Stimulated activated naive B cell treated with anti-CD40 and anti-IgM and Interleukin-4, amounts not matched to agents 10 μg/mL and 1 μg/mL and 100 μg/mL, for 72 hours (primary cell): ENCODE data around the gene CDH23.

Experiments
- ATAC-seq, 2 donors: fragments of 150-1000 bp; cut with Tn5 transposase; replicated peaks; 2 replicates each; pipeline ENCODE4 v1.10.0; 2021; ENCODE audit warnings: moderate library complexity in 1 of 2
- DNase-seq: peaks from one replicate; pipeline ENCODE4 v3.0.0; 2021
- H3K27ac Mint-ChIP-seq: one replicate; pipeline ENCODE4 v1.8.0; 2022; ENCODE audit warnings: mild to moderate bottlenecking, mixed read lengths
- H3K27me3 Mint-ChIP-seq, 2 donors: one replicate each; pipeline ENCODE4 v1.8.0; 2022; ENCODE audit warnings: mixed read lengths in 2 of 2
- H3K36me3 Mint-ChIP-seq, 2 donors: one replicate each; pipeline ENCODE4 v1.8.0; 2022; ENCODE audit warnings: mixed read lengths in 2 of 2, mild to moderate bottlenecking in 1 of 2
- H3K4me1 Mint-ChIP-seq, 2 donors: one replicate each; pipeline ENCODE4 v1.8.0; 2022; ENCODE audit warnings: mixed read lengths in 2 of 2, mild to moderate bottlenecking in 1 of 2
- H3K4me3 Mint-ChIP-seq, 2 donors: one replicate each; pipeline ENCODE4 v1.8.0; 2022; ENCODE audit warnings: mild to moderate bottlenecking in 2 of 2, mixed read lengths in 2 of 2, moderate library complexity in 1 of 2
- H3K9me3 Mint-ChIP-seq, 2 donors: one replicate each; pipeline ENCODE4 v1.8.0; 2022; ENCODE audit warnings: mixed read lengths in 2 of 2, mild to moderate bottlenecking in 1 of 2

Gene CDH23

DNA sequence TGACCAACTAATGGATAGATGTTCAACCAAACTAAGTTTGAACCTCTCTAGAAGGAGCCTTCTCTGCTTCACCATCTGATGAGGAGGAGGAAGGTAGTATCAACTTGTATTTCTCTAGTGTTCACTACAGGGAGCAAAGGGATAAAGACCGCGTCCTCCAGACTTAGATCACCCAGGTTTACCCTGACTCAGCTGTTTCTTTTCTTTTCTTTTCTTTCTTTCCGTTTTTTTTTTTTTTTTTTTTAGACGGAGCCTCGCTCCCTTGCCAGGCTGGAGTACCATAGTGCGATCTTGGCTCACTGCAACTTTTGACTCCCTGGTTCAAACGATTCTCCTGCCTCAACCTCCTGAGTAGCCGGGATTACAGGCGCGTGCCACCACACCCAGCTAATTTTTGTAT is 263.0 kb downstream of the CDH23 start:
- no peaks in the 10 kb centered on the region for H3K36me3 Mint-ChIP-seq
- peaks cover 4 to 17% of the 10 kb centered on the region in 2 donors for H3K27me3 Mint-ChIP-seq
- no peak for DNase-seq

DNA sequence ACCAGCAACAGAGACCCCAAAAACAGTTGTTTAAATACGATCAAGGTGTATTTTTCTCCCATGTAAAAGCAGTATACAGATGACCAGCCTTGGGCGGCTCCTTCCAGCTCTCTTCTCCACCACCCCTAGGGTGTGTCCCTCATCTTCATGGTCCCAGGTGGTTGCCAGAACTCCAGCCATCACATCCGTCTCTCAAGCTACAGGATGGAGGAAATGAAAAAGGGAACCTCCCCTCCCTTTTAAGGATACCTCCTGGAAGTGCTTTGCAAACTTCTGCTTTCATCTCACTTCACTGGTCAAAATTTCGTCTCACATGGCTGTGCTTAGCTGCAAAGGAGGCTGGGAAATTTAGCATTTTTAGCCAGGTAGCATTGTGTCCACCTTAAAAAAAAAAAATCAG is 263.6 kb downstream of the CDH23 start:
- H3K9me3 Mint-ChIP-seq = peaks cover 2 to 4% of the 10 kb centered on the region in 2 donors
- H3K27me3 Mint-ChIP-seq = peaks cover under 1 to 23% of the 10 kb centered on the region in 2 donors
- H3K36me3 Mint-ChIP-seq = no peaks in the 10 kb centered on the region
- DNase-seq = no peak
- no peak for ATAC-seq
- H3K4me3 Mint-ChIP-seq = no peak overlapping the region
- H3K27ac Mint-ChIP-seq = no peak overlapping the region
- H3K4me1 Mint-ChIP-seq = peaks cover 0 to 2% of the 10 kb centered on the region in 2 donors

More for the DNA sequence above, 263.0 kb downstream of the CDH23 start:
- Mint-ChIP-seq H3K27ac (peak overlapping the region; percentile 25), H3K4me3 (no peak overlapping the region), H3K4me1 (peaks cover 0 to 2% of the 10 kb centered on the region in 2 donors), H3K9me3 (peaks cover 2 to 4% of the 10 kb centered on the region in 2 donors)
- no peak for ATAC-seq

DNA sequence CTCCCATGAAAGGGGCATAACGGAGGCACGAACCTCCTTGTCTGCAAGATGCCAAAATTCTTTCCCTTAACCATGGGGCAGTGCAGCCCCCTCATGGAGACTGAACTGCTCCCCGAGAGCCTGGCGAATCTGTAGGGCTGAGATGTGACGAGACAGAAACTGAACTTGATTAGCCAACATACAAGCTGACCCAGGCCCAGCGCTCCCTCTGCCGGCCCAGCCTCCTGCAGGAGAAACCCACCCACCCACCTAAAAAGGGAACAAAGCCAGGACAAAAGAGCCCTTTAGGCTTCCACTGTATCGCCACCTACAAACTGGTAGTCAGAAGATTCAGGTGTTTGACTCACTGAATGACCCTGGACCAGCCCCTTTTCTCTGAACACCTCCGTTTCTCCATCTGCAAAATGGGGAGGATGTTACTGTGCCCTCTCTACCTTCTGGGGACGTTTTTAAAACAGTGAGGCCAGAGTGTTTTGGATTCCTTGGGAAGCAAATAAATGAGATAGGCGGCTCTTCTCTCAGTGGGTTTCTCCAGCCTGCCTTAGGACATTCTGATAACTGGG is 264.4 kb downstream of the CDH23 start:
- Mint-ChIP-seq H3K4me1 (peaks cover 0 to 2% of the 10 kb centered on the region in 2 donors), H3K36me3 (no peaks in the 10 kb centered on the region), H3K27ac (no peak overlapping the region), H3K4me3 (no peak overlapping the region), H3K9me3 (peaks cover 2 to 4% of the 10 kb centered on the region in 2 donors), H3K27me3 (peaks cover 0 to 25% of the 10 kb centered on the region in 2 donors)
- ATAC-seq (no peak), DNase-seq (no peak)

DNA sequence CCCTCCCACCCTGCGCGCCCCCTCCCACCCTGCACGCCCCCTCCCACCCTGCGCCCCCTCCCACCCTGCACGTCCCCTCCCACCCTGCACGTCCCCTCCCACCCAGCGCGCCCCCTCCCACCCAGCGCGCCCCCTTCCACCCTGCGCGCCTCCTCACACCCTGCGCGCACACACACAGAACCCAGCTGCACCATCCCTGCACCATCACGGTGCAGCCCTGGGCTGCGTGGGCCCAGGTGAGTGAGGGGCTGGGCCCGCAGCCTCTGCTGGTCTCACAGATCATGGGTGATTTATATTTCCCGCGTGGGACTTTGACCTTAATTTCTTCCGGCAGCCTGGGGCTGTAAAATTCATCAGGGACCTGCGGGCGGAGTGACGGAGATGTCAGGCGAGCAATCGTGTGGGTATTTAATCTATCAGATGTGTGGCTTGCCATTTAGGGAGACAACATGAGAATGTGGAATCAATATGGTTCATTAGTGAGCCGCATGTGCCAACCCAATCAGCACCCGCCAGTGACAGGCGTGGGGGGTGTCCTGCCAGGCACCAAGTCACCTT is 265.1 kb downstream of the CDH23 start:
- no peak overlapping the region for H3K4me3 Mint-ChIP-seq
- no peaks in the 10 kb centered on the region for H3K36me3 Mint-ChIP-seq
- H3K9me3 Mint-ChIP-seq = peaks cover 2 to 4% of the 10 kb centered on the region in 2 donors
- no peak overlapping the region for H3K27ac Mint-ChIP-seq
- ATAC-seq (no peak), DNase-seq (no peak)
- H3K27me3 Mint-ChIP-seq = peaks cover 0 to 25% of the 10 kb centered on the region in 2 donors
- H3K4me1 Mint-ChIP-seq = peaks cover 7 to 9% of the 10 kb centered on the region in 2 donors

DNA sequence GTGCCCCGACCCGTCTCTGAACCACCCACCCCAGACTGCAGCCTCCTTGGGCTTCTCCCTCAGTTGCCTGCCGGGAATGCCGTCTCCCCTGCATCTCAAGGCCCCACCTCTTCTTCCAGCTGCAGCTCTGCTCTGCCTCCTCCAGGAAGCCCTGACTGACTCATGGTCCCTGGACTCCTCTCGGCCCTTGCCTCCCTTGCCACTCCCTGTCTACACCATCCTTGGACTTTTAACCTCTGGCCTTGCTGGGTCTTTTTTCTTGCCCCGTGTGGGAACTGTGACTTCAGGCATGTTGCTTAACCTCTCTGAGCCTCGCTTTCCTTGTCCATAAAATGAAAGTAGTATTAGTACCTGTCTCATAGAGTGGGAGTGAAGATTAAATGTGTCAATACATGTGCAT is 266.6 kb downstream of the CDH23 start:
- no peak for DNase-seq
- peaks cover 2 to 4% of the 10 kb centered on the region in 2 donors for H3K9me3 Mint-ChIP-seq
- H3K36me3 Mint-ChIP-seq = no peaks in the 10 kb centered on the region
- H3K4me1 Mint-ChIP-seq = peaks cover 17 to 19% of the 10 kb centered on the region in 2 donors
- no peak for ATAC-seq
- H3K27me3 Mint-ChIP-seq = peaks cover 0 to 22% of the 10 kb centered on the region in 2 donors
- H3K4me3 Mint-ChIP-seq = no peak overlapping the region
- no peak overlapping the region for H3K27ac Mint-ChIP-seq

DNA sequence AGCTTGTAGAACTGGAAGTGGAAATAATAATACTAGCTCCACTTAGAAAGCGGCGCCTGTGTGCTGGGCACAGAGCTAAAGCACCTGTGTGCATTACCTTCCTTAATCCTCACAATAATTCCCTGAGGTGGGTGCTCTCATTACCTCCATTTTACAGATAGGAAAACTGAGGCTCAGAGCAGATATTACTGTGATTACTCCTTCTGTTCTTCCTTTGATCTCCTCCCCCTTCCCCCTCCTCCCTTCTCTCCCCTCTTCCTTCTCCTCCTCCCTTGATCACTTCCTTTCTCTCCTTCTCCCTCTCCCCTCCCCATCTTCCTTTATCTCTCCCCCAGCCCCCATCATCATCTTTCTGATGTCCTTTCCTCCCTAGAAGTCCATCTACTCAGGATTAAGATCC is 267.9 kb downstream of the CDH23 start:
- Mint-ChIP-seq H3K9me3 (peaks cover 2 to 4% of the 10 kb centered on the region in 2 donors), H3K36me3 (no peaks in the 10 kb centered on the region), H3K4me3 (no peak overlapping the region), H3K27me3 (peaks cover 0 to 19% of the 10 kb centered on the region in 2 donors), H3K27ac (no peak overlapping the region), H3K4me1 (peaks cover 17 to 19% of the 10 kb centered on the region in 2 donors)
- DNase-seq (no peak), ATAC-seq (no peak)

DNA sequence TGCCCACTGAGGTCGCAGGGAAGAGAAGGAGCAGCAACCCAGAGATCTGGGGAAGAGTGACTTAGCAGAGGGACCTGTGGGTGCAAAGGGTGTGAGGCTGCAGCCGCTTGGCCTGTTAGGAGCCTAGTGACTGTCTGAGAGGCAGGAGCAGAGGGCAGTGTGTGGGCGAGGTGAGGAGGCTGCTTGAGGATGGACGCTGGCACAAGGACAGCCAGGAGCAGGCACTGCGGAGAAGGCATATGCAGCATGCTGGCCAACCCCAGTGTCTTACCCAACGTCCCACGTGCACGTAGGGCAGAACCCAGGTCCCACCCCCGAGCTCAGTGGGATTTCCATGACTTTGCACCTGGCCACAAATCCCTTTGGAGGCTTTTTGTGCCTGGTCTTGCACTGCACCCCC is 268.7 kb downstream of the CDH23 start:
- Mint-ChIP-seq H3K4me3 (no peak overlapping the region), H3K27ac (no peak overlapping the region), H3K36me3 (no peaks in the 10 kb centered on the region), H3K27me3 (peaks cover 6 to 25% of the 10 kb centered on the region in 2 donors), H3K9me3 (peaks cover 0 to under 1% of the 10 kb centered on the region in 2 donors), H3K4me1 (peaks cover 18 to 19% of the 10 kb centered on the region in 2 donors)
- ATAC-seq = no peak
- DNase-seq = no peak

DNA sequence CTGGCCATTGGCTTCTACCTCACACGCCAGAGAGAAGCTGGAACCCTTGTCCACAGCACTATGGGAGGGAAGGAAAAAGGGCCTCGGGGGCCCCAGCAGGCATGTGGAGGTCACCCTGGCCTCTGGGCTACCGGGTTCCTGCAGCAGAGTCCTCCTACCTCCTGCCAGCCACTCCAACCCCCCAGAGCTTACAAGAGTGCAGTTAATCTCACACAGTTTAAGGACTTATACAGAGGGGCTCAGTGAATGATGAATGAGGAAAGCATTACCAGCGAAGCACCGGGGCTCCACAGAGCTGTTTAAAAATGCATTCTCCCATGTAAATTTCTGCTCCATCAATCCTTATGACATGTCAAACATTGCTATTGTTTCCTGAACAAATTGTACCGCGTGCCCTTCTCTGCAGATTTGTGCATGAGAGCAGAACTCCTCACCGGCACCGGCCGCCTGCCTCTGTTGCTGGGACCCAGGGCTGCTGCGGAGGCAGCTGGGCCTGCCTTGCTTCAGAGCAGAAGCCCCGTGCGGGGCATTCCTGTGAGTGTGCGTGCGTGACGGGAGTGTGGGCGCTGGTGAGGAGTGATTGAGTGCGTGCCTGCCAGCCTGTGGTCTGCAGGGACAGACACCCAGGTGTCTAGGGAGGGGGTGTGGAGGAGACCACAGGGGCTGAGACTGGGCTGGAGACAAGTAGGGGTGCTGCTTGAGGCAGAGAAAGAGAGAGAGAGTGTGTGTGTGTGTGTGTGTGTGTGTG is 270.1 kb downstream of the CDH23 start:
- H3K27ac Mint-ChIP-seq = peak overlapping the region; percentile 67
- H3K27me3 Mint-ChIP-seq = peaks cover 8 to 26% of the 10 kb centered on the region in 2 donors
- peak; percentile 85 to 88 for ATAC-seq
- peak overlapping the region; percentile 7 to 15 for H3K4me3 Mint-ChIP-seq
- peaks cover 18 to 19% of the 10 kb centered on the region in 2 donors for H3K4me1 Mint-ChIP-seq
- H3K9me3 Mint-ChIP-seq = no peaks in the 10 kb centered on the region
- peak; percentile 66 for DNase-seq
- no peaks in the 10 kb centered on the region for H3K36me3 Mint-ChIP-seq

DNA sequence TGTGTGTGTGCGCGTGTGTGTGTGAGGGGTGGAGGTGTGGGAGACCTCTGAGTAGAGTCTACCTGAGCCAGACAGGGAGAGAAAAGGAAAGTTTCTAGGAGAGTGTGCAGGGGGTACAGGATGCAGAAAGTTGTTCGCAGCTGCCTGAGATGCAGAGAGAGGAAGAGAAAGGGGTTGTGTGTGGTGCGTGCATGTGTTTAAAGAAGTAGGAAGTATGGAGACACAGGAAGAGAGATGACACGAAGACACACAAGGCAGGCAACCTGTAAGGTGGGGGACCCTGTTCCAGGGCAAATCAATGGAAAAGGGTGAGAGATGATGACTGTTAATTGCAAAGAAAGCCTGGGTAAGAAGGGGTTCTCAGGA is 270.6 kb downstream of the CDH23 start:
- peaks cover 8 to 26% of the 10 kb centered on the region in 2 donors for H3K27me3 Mint-ChIP-seq
- peak overlapping the region; percentile 7 to 15 for H3K4me3 Mint-ChIP-seq
- no peak for DNase-seq
- peak; percentile 73 to 75 for ATAC-seq
- peaks cover 18 to 19% of the 10 kb centered on the region in 2 donors for H3K4me1 Mint-ChIP-seq
- peak overlapping the region; percentile 67 for H3K27ac Mint-ChIP-seq
- no peaks in the 10 kb centered on the region for H3K9me3 Mint-ChIP-seq
- no peaks in the 10 kb centered on the region for H3K36me3 Mint-ChIP-seq

DNA sequence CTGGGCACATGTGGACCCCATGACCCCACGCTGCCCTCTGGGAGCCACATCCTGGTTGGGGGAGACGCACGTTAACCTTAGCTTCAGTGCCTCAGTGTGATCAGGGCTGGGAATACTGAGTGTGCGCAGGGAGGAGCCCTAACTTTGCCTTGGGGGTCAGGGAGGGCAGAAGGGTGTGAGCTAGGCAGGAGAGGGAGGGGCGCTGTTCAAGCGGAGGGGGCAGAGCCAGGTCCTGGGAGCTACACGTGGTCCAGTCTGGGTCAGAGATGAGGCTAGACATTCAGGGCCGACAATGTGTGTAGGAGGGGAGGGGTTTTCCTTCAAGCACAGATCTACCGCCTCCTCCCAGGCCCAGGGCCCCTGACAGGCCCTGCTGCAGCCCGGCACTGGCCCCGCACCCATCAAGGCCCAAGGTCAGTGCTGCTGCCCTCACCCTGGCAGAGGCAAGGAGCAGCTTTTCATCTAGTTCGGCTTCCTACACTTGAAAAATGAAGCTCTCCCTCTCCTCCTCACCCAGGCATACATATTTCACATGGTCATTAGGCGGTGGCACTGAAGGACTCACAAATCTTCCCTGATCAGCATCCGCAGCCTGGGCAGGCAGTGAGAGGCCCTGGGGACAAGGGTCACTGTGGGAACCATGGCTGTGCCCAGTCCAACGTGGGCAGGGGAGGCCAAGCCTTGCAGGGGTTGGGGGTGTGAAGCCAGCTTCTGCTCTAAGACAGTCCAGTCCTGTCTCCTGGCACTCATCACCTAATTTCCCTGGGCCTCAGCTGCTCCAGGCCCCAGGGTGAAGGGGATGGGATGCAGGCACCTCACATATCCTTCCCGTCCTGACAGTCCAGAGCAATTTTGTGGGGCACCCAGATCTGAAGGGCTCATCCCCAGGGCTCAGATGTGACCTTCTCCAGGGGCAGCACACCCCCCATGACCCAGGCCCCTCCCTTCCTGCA is 275.6 kb downstream of the CDH23 start:
- H3K36me3 Mint-ChIP-seq = no peaks in the 10 kb centered on the region
- no peaks in the 10 kb centered on the region for H3K9me3 Mint-ChIP-seq
- H3K27ac Mint-ChIP-seq = peak overlapping the region; percentile 47
- H3K27me3 Mint-ChIP-seq = peaks cover 8 to 10% of the 10 kb centered on the region in 2 donors
- peaks cover 8 to 10% of the 10 kb centered on the region in 2 donors for H3K4me1 Mint-ChIP-seq
- H3K4me3 Mint-ChIP-seq = no peak overlapping the region
- DNase-seq (no peak), ATAC-seq (no peak)

DNA sequence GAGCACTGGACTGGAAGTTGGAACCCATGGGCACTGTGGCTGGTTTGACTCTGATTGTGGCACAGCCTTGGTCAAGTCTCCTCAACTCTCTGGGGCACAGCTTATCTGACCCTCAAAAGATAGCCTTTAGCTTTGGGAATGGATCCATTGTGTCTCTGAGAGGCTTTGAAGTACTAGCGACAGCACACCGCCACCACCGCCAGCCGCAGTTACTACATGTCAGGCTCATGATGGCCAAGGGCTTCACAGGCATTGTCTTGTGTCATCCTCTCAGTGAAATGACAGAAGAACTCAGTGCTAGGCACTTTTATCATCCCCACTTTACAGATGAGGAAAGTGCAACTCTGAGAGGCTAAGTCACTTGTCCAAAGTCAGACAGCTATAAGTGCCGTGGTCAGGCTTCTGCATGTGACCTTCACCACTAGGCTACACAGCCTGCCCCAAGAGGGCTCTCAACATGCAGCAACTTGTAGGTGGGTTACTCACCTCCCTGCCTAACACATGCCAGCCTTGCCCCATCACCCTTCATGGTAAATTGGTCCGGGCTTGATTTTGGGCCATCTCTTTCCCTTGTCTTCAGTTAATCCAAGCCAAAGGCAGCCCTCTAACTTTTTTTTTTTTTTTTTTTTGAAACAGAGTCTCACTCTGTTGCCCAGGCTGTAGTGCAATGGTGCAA is 278.7 kb downstream of the CDH23 start:
- Mint-ChIP-seq H3K4me1 (peaks cover 0 to 4% of the 10 kb centered on the region in 2 donors), H3K4me3 (no peak overlapping the region), H3K27me3 (peaks cover 7 to 32% of the 10 kb centered on the region in 2 donors), H3K27ac (no peak overlapping the region), H3K9me3 (no peaks in the 10 kb centered on the region), H3K36me3 (no peaks in the 10 kb centered on the region)
- DNase-seq (no peak), ATAC-seq (no peak)

DNA sequence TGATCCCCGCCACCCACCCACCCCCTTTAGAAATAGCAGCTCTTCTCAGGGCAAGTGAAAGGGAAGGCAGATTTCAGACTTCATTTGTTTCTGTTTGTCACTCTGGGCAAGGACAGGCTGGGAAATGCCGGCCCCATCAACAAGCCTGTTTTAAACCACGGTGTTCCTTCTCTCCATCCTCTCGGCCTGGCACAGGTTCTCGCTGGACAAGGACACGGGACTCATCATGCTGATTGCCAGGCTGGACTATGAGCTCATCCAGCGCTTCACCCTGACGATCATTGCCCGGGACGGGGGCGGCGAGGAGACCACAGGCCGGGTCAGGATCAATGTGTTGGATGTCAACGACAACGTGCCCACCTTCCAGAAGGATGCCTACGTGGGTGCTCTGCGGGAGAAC is 280.5 kb downstream of the CDH23 start:
- no peak for ATAC-seq
- Mint-ChIP-seq H3K4me3 (no peak overlapping the region), H3K4me1 (peaks cover 0 to 4% of the 10 kb centered on the region in 2 donors), H3K36me3 (no peaks in the 10 kb centered on the region), H3K9me3 (no peaks in the 10 kb centered on the region), H3K27me3 (peaks cover 4 to 39% of the 10 kb centered on the region in 2 donors), H3K27ac (no peak overlapping the region)
- DNase-seq = no peak

DNA sequence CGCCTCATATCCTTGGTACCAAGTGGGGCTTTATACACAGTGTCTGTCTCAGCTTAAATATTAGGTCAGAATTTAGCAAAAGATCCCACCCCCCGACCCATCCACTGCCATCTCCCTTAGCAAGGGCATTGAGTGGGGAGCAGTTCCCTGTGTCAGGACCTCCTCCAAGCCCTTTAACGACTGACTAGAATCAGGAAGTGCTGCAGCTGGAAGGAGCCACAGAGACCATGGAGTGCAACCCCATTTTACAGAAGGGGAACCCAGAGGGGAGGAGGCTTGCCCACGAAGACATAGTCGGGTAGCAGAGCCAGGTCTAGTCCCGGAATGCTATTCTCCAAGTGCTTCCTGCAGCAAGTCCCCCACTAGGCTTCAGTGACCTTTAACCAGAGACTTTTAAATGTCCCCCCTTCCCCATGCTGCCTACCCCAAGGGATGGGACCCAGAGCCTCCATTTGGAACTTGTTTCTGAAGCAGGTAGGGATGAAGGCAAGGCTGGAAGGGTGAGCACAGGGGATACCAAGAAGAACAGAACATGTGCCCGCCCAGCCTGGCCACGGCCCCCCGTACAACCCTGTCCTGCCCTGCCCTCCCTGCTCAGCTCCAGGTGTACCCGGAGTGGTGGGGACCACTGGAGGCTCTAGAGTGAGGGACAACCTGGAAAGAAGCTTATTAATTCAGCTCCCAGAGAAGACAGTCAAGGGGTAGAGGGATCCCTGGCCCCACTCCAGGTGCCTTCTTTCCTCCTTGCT is 281.5 kb downstream of the CDH23 start:
- H3K9me3 Mint-ChIP-seq = no peaks in the 10 kb centered on the region
- H3K4me3 Mint-ChIP-seq = no peak overlapping the region
- no peaks in the 10 kb centered on the region for H3K4me1 Mint-ChIP-seq
- ATAC-seq = no peak
- DNase-seq = no peak
- peaks cover 4 to 46% of the 10 kb centered on the region in 2 donors for H3K27me3 Mint-ChIP-seq
- no peaks in the 10 kb centered on the region for H3K36me3 Mint-ChIP-seq
- H3K27ac Mint-ChIP-seq = no peak overlapping the region
